ENCODE measurements around the gene AHRR. TPM values are rescaled to one million over a fixed set of nuclear protein-coding genes. Genes with fewer than 3 reads are reported as not detected.

The AHRR gene
- total and polyA plus RNA-seq, 2 donors from 2014 or later = 0.71 to 1.7 TPM

DNA sequence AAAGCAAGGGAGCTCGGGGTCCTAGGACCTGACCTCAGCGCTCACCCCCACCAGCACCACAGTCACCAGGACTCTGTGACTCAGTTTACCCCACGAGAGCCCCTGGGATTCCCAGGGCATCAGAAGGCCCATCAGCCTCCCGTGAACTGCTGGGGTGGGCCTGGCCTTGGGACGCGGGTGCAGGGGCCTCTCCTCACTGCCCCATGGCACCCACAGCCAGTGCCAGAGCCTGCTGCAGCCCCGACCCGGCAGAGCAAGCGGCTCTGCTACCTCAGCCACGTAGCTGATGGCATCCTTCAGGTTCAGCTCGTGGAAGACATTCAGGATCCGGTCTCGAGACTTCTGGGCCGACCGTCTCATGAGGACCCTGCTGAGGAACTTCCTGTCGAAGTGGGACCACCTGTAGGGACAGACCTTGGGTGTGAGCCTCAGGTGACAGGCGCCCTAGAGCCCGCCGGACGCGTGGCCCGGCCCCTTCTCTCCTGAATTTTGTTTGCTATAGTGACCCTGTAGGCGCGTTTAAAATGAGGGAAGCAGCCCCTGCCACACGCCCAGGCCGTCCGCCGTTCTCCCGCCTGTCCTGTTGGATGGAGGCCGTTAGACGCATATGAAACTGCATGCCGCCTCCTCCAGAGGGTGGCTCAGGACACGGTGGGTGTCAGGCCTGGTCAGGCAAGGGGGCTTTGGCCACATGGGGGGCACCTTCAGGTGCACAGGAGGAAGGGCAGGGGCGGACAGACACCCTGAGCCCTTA, 158.2 kb downstream of the AHRR start:
- DNase-seq (no peak), FAIRE-seq (no peak)
- H3K36me3 ChIP-seq (ENCODE audit: control insufficient read depth in 2 of 3, insufficient read depth in 3 of 3, low read length in 3 of 3) = peaks cover 0 to 4% (median 0%) of the 10 kb centered on the region in 3 donors
- peaks cover 0 to 4% (median 3%) of the 10 kb centered on the region in 3 donors for H3K4me1 ChIP-seq (ENCODE audit: control insufficient read depth in 2 of 3, insufficient read depth in 2 of 3, low read depth in 1 of 3, low read length in 3 of 3)
- H3K9me3 ChIP-seq (ENCODE audit: control insufficient read depth in 2 of 3, insufficient read depth in 1 of 3, low read length in 3 of 3) = no peaks in the 10 kb centered on the region
- intact Hi-C loops (cut with DNase I) = no loop called here
- TF ChIP-seq, protein P1, sequence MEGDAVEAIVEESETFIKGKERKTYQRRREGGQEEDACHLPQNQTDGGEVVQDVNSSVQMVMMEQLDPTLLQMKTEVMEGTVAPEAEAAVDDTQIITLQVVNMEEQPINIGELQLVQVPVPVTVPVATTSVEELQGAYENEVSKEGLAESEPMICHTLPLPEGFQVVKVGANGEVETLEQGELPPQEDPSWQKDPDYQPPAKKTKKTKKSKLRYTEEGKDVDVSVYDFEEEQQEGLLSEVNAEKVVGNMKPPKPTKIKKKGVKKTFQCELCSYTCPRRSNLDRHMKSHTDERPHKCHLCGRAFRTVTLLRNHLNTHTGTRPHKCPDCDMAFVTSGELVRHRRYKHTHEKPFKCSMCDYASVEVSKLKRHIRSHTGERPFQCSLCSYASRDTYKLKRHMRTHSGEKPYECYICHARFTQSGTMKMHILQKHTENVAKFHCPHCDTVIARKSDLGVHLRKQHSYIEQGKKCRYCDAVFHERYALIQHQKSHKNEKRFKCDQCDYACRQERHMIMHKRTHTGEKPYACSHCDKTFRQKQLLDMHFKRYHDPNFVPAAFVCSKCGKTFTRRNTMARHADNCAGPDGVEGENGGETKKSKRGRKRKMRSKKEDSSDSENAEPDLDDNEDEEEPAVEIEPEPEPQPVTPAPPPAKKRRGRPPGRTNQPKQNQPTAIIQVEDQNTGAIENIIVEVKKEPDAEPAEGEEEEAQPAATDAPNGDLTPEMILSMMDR (IDR thresholded peaks at IDR 0.05; ENCODE audit: borderline replicate concordance, extremely low read depth, insufficient read depth) = no peak
- H3K27ac ChIP-seq (ENCODE audit: low read depth in 2 of 2, low read length in 2 of 2) = no peak overlapping the region
- no peak overlapping the region for H3K9ac ChIP-seq (ENCODE audit: low read length in 3 of 3)
- no peaks in the 10 kb centered on the region for H3K27me3 ChIP-seq (ENCODE audit: control insufficient read depth, insufficient read depth, low read length)
- H3K4me3 ChIP-seq (ENCODE audit: low read length in 3 of 3) = no peak overlapping the region

DNA sequence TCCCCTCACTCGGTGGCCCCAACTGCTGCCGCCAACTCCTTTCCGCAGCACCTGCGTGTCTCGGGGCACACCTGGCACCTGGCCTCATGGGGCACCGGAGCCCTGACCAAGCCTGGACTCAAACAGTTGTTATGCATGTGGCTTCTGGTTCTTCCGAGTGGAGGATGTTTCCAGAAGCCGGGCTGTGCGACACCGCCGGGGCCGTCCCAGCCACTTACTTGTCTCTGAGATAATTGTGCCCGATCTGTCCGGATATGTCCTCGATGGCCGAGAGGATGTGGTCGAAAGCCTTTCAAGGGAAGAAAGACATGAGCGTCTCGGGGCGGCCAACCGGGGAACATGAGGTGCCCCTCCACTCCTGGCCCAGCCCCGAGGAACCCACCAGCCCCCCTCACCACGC, 159.8 kb downstream of the AHRR start:
- intact Hi-C loops (cut with DNase I) = no loop called here
- H3K27ac ChIP-seq (ENCODE audit: low read depth in 2 of 2, low read length in 2 of 2) = no peak overlapping the region
- no peak overlapping the region for H3K9ac ChIP-seq (ENCODE audit: low read length in 3 of 3)
- peaks cover 0 to 7% (median 0%) of the 10 kb centered on the region in 3 donors for H3K36me3 ChIP-seq (ENCODE audit: control insufficient read depth in 2 of 3, insufficient read depth in 3 of 3, low read length in 3 of 3)
- DNase-seq (no peak), FAIRE-seq (no peak)
- H3K4me1 ChIP-seq (ENCODE audit: control insufficient read depth in 2 of 3, insufficient read depth in 2 of 3, low read depth in 1 of 3, low read length in 3 of 3) = no peaks in the 10 kb centered on the region
- TF ChIP-seq, protein P1 (IDR thresholded peaks at IDR 0.05; ENCODE audit: borderline replicate concordance, extremely low read depth, insufficient read depth) = no peak
- H3K27me3 ChIP-seq (ENCODE audit: control insufficient read depth, insufficient read depth, low read length) = no peaks in the 10 kb centered on the region
- no peaks in the 10 kb centered on the region for H3K9me3 ChIP-seq (ENCODE audit: control insufficient read depth in 2 of 3, insufficient read depth in 1 of 3, low read length in 3 of 3)
- H3K4me3 ChIP-seq (ENCODE audit: low read length in 3 of 3) = no peak overlapping the region

DNA sequence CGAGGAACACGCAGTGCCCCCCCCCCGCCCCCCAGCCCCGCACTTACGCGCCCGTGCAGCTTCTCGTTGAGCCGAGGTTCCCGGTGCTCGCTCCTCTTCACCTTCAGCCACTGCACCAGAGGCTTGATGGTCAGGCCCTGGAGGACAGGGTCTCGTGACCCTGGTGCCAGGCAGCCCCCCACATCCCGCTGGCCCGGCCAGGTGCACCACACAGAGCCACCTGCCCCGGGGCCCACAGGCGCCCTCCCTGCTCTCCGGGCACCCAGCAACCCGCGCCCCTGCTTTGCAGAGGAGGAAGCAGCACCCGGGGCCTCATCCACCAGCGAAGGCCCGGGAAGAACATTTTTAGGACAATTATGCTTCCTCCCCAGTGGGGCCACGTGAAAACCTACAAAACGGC, 160.5 kb downstream of the AHRR start:
- FAIRE-seq = no peak

More for the DNA sequence above, 160.5 kb downstream of the AHRR start:
- Histone ChIP-seq H3K36me3 (ENCODE audit: control insufficient read depth in 2 of 3, insufficient read depth in 3 of 3, low read length in 3 of 3) (peaks cover 0 to 7% (median 0%) of the 10 kb centered on the region in 3 donors), H3K9ac (ENCODE audit: low read length in 3 of 3) (no peak overlapping the region), H3K9me3 (ENCODE audit: control insufficient read depth in 2 of 3, insufficient read depth in 1 of 3, low read length in 3 of 3) (no peaks in the 10 kb centered on the region), H3K4me1 (ENCODE audit: control insufficient read depth in 2 of 3, insufficient read depth in 2 of 3, low read depth in 1 of 3, low read length in 3 of 3) (no peaks in the 10 kb centered on the region), H3K4me3 (ENCODE audit: low read length in 3 of 3) (no peak overlapping the region), H3K27ac (ENCODE audit: low read depth in 2 of 2, low read length in 2 of 2) (no peak overlapping the region), H3K27me3 (ENCODE audit: control insufficient read depth, insufficient read depth, low read length) (no peaks in the 10 kb centered on the region)
- no peak for DNase-seq
- intact Hi-C loops (cut with DNase I) = no loop called here
- TF ChIP-seq, protein P1 (IDR thresholded peaks at IDR 0.05; ENCODE audit: borderline replicate concordance, extremely low read depth, insufficient read depth) = no peak
